K562 (cell line): Measurements from ENCODE around the gene CCDC47. TPM values are rescaled to one million over a fixed set of nuclear protein-coding genes. Genes with fewer than 3 reads are reported as not detected.

Experiments used
- ATAC-seq: fragments of 200-7000 bp; cut with Tn5 transposase; 3 replicates; pipeline ENCODE4 v1.9.1; 2020; ENCODE audit warnings: moderate library complexity
- BruUV-seq: library from RNA; stranded (reverse); fragments of 400-500 nt; replicated peaks from 2 replicates; lab custom pipeline; 2021; lab: Mats Ljungman, UMichigan
- CTCF ChIA-PET: fragments of 300-600 bp; formaldehyde crosslinking; extraction: SDS; loops from one replicate; lab custom pipeline; 2021; ENCODE audit warnings: low intra/inter-chr PET ratio; lab: Yijun Ruan, JAX
- POLR2A ChIA-PET: fragments of 300-600, 350-650 bp; sonication (Branson Sonifier 250); formaldehyde crosslinking; extraction: SDS; loops from one replicate; lab custom pipeline; 2021; ENCODE audit warnings: antibody characterized with exemption, inconsistent platforms; lab: Yijun Ruan, JAX
- DNase-seq, 4 experiments: peaks; one replicate each; pipeline versions ENCODE4 v3.0.0 to v3.0.0-alpha.2; 2011 to 2018; ENCODE audit warnings: low spot score in 3 of 4, mixed read lengths in 3 of 4; ENCODE audit errors: extremely low read depth in 1 of 4
- FAIRE-seq: peaks from 2 replicates; lab custom pipeline; 2011; peaks lifted over from hg19 to GRCh38; lab: Jason Lieb, UNC
- H2AFZ ChIP-seq: 2 replicates; pipeline ENCODE4 v1.6.0; 2011; ENCODE audit warnings: low read depth, low read length, control low read depth, inconsistent platforms
- H3K27ac ChIP-seq: fragments of 200-600 bp; 3 replicates; pipeline ENCODE4 v1.8.0; 2011; ENCODE audit warnings: low read depth, mild to moderate bottlenecking, control low read depth, inconsistent platforms, low read length, moderate library complexity, mixed read lengths; ENCODE audit errors: extremely low read depth
- H3K27me3 ChIP-seq, 2 experiments: fragments of 300-600 bp in 1 of 2; 2 replicates in 1 of 2; 3 replicates in 1 of 2; pipeline versions ENCODE4 v1.6.0 to v1.8.0; 2011; ENCODE audit warnings: inconsistent platforms in 2 of 2, low read length in 2 of 2, mild to moderate bottlenecking in 1 of 2, mixed read lengths in 1 of 2, moderate library complexity in 1 of 2; ENCODE audit not compliant: control insufficient read depth in 2 of 2, insufficient read depth in 2 of 2
- H3K36me3 ChIP-seq: fragments of 300-600 bp; 3 replicates; pipeline ENCODE4 v1.8.0; 2011; ENCODE audit warnings: mild to moderate bottlenecking, low read length, inconsistent platforms; ENCODE audit not compliant: control insufficient read depth, insufficient read depth
- H3K4me1 ChIP-seq, 2 experiments: fragments of 200-600 bp in 1 of 2; replicated peaks in 1 of 2; 2 replicates in 1 of 2; 3 replicates in 1 of 2; pipeline versions ENCODE4 v1.5.1 to v1.8.0; 2011; ENCODE audit warnings: inconsistent platforms in 2 of 2, low read length in 2 of 2, mild to moderate bottlenecking in 1 of 2, mixed read lengths in 1 of 2, moderate library complexity in 1 of 2; ENCODE audit not compliant: control insufficient read depth in 2 of 2, insufficient read depth in 2 of 2
- H3K4me2 ChIP-seq: 2 replicates; pipeline ENCODE4 v1.6.1; 2011; ENCODE audit warnings: low read length, control low read depth, inconsistent platforms, mixed read lengths; ENCODE audit not compliant: insufficient read depth
- H3K4me3 ChIP-seq: fragments of 200-600 bp; sonication (generic), shearing (Covaris generic); 2 replicates; pipeline ENCODE4 v1.5.1; 2016; ENCODE audit warnings: control low read depth, inconsistent platforms
- H3K79me2 ChIP-seq: fragments of 200-600 bp; 3 replicates; pipeline ENCODE4 v1.8.0; 2011; ENCODE audit warnings: low read length, inconsistent platforms; ENCODE audit not compliant: control insufficient read depth, insufficient read depth
- H3K9ac ChIP-seq, 2 experiments: 2 replicates each; pipeline versions ENCODE4 v1.6.0 to v1.6.1; 2011; ENCODE audit warnings: low read depth in 2 of 2, low read length in 2 of 2, control low read depth in 1 of 2, inconsistent platforms in 1 of 2, mild to moderate bottlenecking in 1 of 2, mixed read lengths in 1 of 2; ENCODE audit not compliant: insufficient read depth in 1 of 2
- H3K9me1 ChIP-seq: one replicate; pipeline ENCODE4 v1.6.0; 2011; ENCODE audit warnings: inconsistent platforms, mild to moderate bottlenecking, low read length, moderate library complexity; ENCODE audit not compliant: control insufficient read depth, insufficient read depth
- H3K9me3 ChIP-seq: replicated peaks from 2 replicates; pipeline ENCODE4 v1.5.1; 2011; ENCODE audit warnings: low read depth, low read length, inconsistent platforms; ENCODE audit not compliant: control insufficient read depth, insufficient read depth
- H4K20me1 ChIP-seq: replicated peaks from 2 replicates; pipeline ENCODE4 v1.6.1; 2011; ENCODE audit warnings: low read length, inconsistent platforms, mixed read lengths; ENCODE audit not compliant: control insufficient read depth, insufficient read depth
- NFATC3 ChIP-seq: fragments of 450-650 bp; IDR thresholded peaks from 2 replicates; pipeline ENCODE4 v1.6.1; 2017; ENCODE audit warnings: mild to moderate bottlenecking
- SRF ChIP-seq, 2 experiments: fragments of 250-450, 450-650 bp in 1 of 2; sonication (Bioruptor Pico) in 1 of 2; sonication (generic) in 1 of 2; formaldehyde crosslinking; IDR thresholded peaks; 2 replicates each; pipeline versions ENCODE4 v1.5.0 to v1.5.1; 2020 to 2022; ENCODE audit warnings: mild to moderate bottlenecking in 1 of 2, missing genetic modification reagents in 1 of 2
- TFE3 ChIP-seq: fragments of 450-650 bp; formaldehyde crosslinking; IDR thresholded peaks from 2 replicates; pipeline ENCODE4 v1.4.0; 2020; ENCODE audit warnings: mild to moderate bottlenecking, mixed read lengths
- ZBTB12 ChIP-seq: fragments of 250-450 bp; sonication (Bioruptor Pico); IDR thresholded peaks from 2 replicates; pipeline ENCODE4 v1.4.0; 2020
- ZNF197 ChIP-seq: fragments of 200-800 bp; sonication (Bioruptor generic); IDR thresholded peaks from 2 replicates; pipeline ENCODE4 v1.6.1; 2016; ENCODE audit warnings: low read depth, missing genetic modification characterization, missing compliant biosample characterization
- WGBS: fragments of 100-300 bp; shearing (Covaris generic); methylation state at CpG from one replicate; pipeline ENCODE4 v1.1.6; 2016; ENCODE audit warnings: low coverage, mixed read lengths; ENCODE audit not compliant: insufficient coverage; ENCODE audit errors: missing lambda C conversion rate; 5-methylcytosine and 5-hydroxymethylcytosine counted together
- in situ Hi-C: fragments of 300-500 bp; cut with MboI; formaldehyde crosslinking; loops from 4 replicates; pipeline ENCODE4 v1.15.0; 2018; ENCODE audit warnings: inconsistent platforms, mixed read lengths
- intact Hi-C: fragments of 100-400 bp; cut with micrococcal nuclease; formaldehyde crosslinking; loops from 2 replicates; pipeline ENCODE4 v1.14.2; 2022
- polyA plus RNA-seq, 8 experiments: library from polyadenylated mRNA; depleted of rRNA in 4 of 8; stranded (reverse) in 5 of 8; unstranded in 3 of 8; fragments of >200 nt; fragmentation: Nextera tagmentation in 2 of 8; fragmentation: Illumina TruSeq in 1 of 8; extraction: Ambion mirVana in 2 of 8; extraction: Trizol in 1 of 8; gene quantifications; 2 replicates each; pipeline versions ENCODE4 v1.2.1 to v1.2.3, GENCODE V29; 2011 to 2014; ENCODE audit warnings: inconsistent platforms in 1 of 8, missing spikeins in 1 of 8
- total RNA-seq, 7 experiments: library from RNA; depleted of rRNA in 6 of 7; stranded (reverse); fragments of >200 nt in 6 of 7; fragmentation: Illumina TruSeq in 2 of 7; extraction: Trizol in 2 of 7; gene quantifications; 2 replicates each; pipeline versions ENCODE4 v1.2.1 to v1.2.3, GENCODE V29; 2011 to 2021; ENCODE audit warnings: low replicate concordance in 1 of 7

Gene CCDC47
- total and polyA plus RNA-seq, 9 of the 15 experiments (the other 6 are each of a cell fraction or from before 2014, with no cell fraction given) = 15.5 to 162 (median 122) TPM

GRCh38 chr17:63704259-63704576 lies 69.2 kb downstream of the CCDC47 start:
- no peaks in the 10 kb centered on the region for H3K9me1 ChIP-seq
- no peak for DNase-seq
- POLR2A ChIA-PET = interaction anchor here (0.6 kb wide), 1 partner anchor 252 kb away, joined by 3 read pairs; no protein-coding TSS in a partner anchor
- no peak overlapping the region; a peak in 2 of 4 replicates for H3K9ac ChIP-seq
- H3K27me3 ChIP-seq = no peaks in the 10 kb centered on the region
- TF ChIP-seq ZNF197 (CRISPR knock-in tag) (no peak), SRF (CRISPR knock-in tag; IDR thresholded peaks at IDR 0.05) (no peak), TFE3 (CRISPR knock-in tag) (no peak), NFATC3 (no peak), ZBTB12 (no peak)
- TF ChIP-seq, all 486 proteins: peak for 0
- CTCF ChIA-PET = no interaction called here
- intact Hi-C loops (no loop called here), in situ Hi-C loops (no loop called here)
- H3K4me3 ChIP-seq = no peak overlapping the region
- H3K79me2 ChIP-seq = no peaks in the 10 kb centered on the region
- no peak for FAIRE-seq
- no peak overlapping the region for H3K4me2 ChIP-seq
- peaks cover 14% of the 10 kb centered on the region; the same call in 1 of the 3 replicates for H3K36me3 ChIP-seq
- BruUV-seq = no TSS peak
- peaks cover 0 to 23% of the 10 kb centered on the region in 2 experiments; a peak in 2 of 5 replicates for H3K4me1 ChIP-seq
- no peak overlapping the region for H2AFZ ChIP-seq
- H3K9me3 ChIP-seq = no peaks in the 10 kb centered on the region
- no peak overlapping the region for H3K27ac ChIP-seq
- WGBS = 86% methylated on average over 10 of the region's 11 CpGs
- H4K20me1 ChIP-seq = no peaks in the 10 kb centered on the region
- no peak for ATAC-seq
